ENCODE measurements around the gene CX3CL1. TPM values are rescaled to one million over a fixed set of nuclear protein-coding genes. Genes with fewer than 3 reads are reported as not detected.
A peak's percentile ranks its signal among the peaks of the same experiment; 100 is the strongest.

The CX3CL1 gene
- total and polyA plus RNA-seq, 7 experiments from 2014 or later, result not detected

DNA sequence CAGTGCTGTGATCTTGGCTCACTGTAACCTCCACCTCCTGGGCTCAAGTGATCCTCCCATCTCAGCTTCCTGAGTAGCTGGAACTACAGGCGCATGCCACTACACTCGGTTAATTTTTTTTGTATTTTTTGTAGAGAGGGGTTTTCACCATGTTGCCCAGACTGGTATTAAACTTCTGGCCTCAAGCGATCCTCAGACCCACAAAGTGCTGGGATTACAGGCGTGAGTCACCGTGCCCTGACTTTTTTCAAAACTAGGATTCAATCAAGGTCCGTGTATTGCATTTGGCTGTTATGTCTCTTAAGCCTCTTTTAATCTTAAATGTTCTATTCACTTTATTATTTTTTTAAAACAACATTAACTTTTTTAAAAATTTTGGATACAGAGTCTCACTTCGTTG, 18.0 kb upstream of the CX3CL1 start:
- Histone ChIP-seq H3K27ac (ENCODE audit: low read depth, low read length) (no peak overlapping the region), H3K4me3 (ENCODE audit: low read length) (no peak overlapping the region), H3K9me3 (ENCODE audit: control insufficient read depth in 2 of 3, low read length in 3 of 3) (no peaks in the 10 kb centered on the region), H3K27me3 (ENCODE audit: control insufficient read depth in 2 of 2, insufficient read depth in 2 of 2, low read length in 2 of 2) (no peaks in the 10 kb centered on the region), H3K36me3 (ENCODE audit: control insufficient read depth in 2 of 3, insufficient read depth in 3 of 3, low read length in 3 of 3) (no peaks in the 10 kb centered on the region), H3K4me1 (ENCODE audit: control insufficient read depth in 2 of 2, insufficient read depth in 2 of 2, low read length in 2 of 2) (no peaks in the 10 kb centered on the region)
- Mint-ChIP-seq H3K27me3 (peaks cover 0 to 20% (median 6%) of the 10 kb centered on the region in 5 donors), H3K4me3 (no peak overlapping the region), H3K36me3 (no peaks in the 10 kb centered on the region), H3K4me1 (peaks cover 0 to 9% (median 6%) of the 10 kb centered on the region in 7 donors), H3K9me3 (no peaks in the 10 kb centered on the region), H3K27ac (no peak overlapping the region)
- ATAC-seq, result no peak
- no peak for DNase-seq
- intact Hi-C loops (cut with micrococcal nuclease), result no loop called here
- CTCF ChIA-PET, result no interaction called here
- POLR2A ChIA-PET, result no interaction called here

DNA sequence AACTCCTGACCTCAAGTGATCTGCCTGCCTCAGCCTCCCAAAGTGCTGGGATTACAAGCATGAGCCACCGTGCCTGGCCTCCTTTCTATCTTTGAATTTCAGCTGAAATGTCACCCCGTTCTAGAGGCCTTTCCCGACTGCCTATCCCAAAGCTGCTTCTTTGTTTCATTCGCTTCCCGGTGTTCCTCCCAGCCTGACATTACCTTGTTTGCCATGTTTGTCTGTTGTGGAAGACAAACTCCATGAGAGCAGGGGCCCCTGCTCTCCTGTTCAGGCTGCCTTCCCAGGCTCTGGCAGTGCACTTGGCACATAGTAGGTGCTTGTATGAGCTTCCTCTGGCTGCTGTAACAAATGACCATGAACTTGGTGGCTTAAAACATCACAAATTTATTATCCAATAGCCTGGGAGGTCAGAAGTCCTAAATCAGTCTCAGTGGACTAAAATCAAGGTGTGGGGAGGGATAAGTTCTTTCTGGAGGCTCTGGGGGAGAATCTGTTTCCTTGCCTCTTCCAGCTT, 16.3 kb upstream of the CX3CL1 start:
- no peaks in the 10 kb centered on the region for H3K9me3 Mint-ChIP-seq
- H3K27ac Mint-ChIP-seq, result peak overlapping the region in 1 of 9 donors; percentile 34
- Histone ChIP-seq H3K27ac (ENCODE audit: low read depth, low read length) (no peak overlapping the region), H3K4me3 (ENCODE audit: low read length) (no peak overlapping the region), H3K36me3 (ENCODE audit: control insufficient read depth in 2 of 3, insufficient read depth in 3 of 3, low read length in 3 of 3) (no peaks in the 10 kb centered on the region), H3K27me3 (ENCODE audit: control insufficient read depth in 2 of 2, insufficient read depth in 2 of 2, low read length in 2 of 2) (no peaks in the 10 kb centered on the region), H3K9me3 (ENCODE audit: control insufficient read depth in 2 of 3, low read length in 3 of 3) (no peaks in the 10 kb centered on the region), H3K4me1 (ENCODE audit: control insufficient read depth in 2 of 2, insufficient read depth in 2 of 2, low read length in 2 of 2) (no peaks in the 10 kb centered on the region)
- ATAC-seq (no peak), DNase-seq (no peak)
- peaks cover 0 to 12% (median 0%) of the 10 kb centered on the region in 5 donors for H3K27me3 Mint-ChIP-seq
- CTCF ChIA-PET, result interaction anchor here (0.6 kb wide), 1 partner anchor 13 kb away, joined by 4 read pairs; no protein-coding TSS in a partner anchor
- no peaks in the 10 kb centered on the region for H3K4me1 Mint-ChIP-seq
- POLR2A ChIA-PET, result no interaction called here
- H3K4me3 Mint-ChIP-seq, result no peak overlapping the region
- no peaks in the 10 kb centered on the region for H3K36me3 Mint-ChIP-seq
- intact Hi-C loops (cut with micrococcal nuclease), result no loop called here

DNA sequence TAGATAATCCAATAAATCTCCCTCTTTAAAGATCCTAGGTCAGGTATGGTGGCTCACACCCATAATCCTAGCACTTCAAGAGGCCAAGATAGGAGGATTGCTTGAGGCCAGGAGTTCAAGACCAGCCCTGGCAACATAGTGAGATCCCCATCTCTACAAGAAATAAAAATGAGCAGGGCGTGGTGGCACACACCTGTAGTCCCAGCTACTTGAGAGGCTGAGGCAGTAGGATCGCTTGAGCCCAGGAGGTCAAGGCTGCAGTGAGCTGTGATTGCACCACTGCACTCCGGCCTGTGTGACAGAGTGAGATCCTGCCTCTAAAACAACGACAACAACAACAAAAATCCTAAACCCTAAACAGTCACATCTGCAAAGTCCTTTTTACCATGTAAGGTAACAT, 15.7 kb upstream of the CX3CL1 start:
- Histone ChIP-seq H3K9me3 (ENCODE audit: control insufficient read depth in 2 of 3, low read length in 3 of 3) (no peaks in the 10 kb centered on the region), H3K4me3 (ENCODE audit: low read length) (no peak overlapping the region), H3K27ac (ENCODE audit: low read depth, low read length) (no peak overlapping the region), H3K36me3 (ENCODE audit: control insufficient read depth in 2 of 3, insufficient read depth in 3 of 3, low read length in 3 of 3) (no peaks in the 10 kb centered on the region), H3K4me1 (ENCODE audit: control insufficient read depth in 2 of 2, insufficient read depth in 2 of 2, low read length in 2 of 2) (no peaks in the 10 kb centered on the region), H3K27me3 (ENCODE audit: control insufficient read depth in 2 of 2, insufficient read depth in 2 of 2, low read length in 2 of 2) (no peaks in the 10 kb centered on the region)
- ATAC-seq (no peak), DNase-seq (no peak)
- no peaks in the 10 kb centered on the region for H3K36me3 Mint-ChIP-seq
- POLR2A ChIA-PET, result no interaction called here
- no peaks in the 10 kb centered on the region for H3K9me3 Mint-ChIP-seq
- intact Hi-C loops (cut with micrococcal nuclease), result no loop called here
- peaks cover 0 to 12% (median 0%) of the 10 kb centered on the region in 5 donors for H3K27me3 Mint-ChIP-seq
- CTCF ChIA-PET, result no interaction called here
- H3K27ac Mint-ChIP-seq, result peak overlapping the region in 1 of 9 donors; percentile 34
- H3K4me1 Mint-ChIP-seq, result no peaks in the 10 kb centered on the region
- no peak overlapping the region for H3K4me3 Mint-ChIP-seq

- CTCF ChIA-PET, result no interaction called here
- H3K4me3 ChIP-seq (ENCODE audit: low read length), result no peak overlapping the region
- POLR2A ChIA-PET, result no interaction called here
- no peaks in the 10 kb centered on the region for H3K4me1 Mint-ChIP-seq
- DNase-seq, result no peak
- no peak overlapping the region for H3K27ac Mint-ChIP-seq
- no peaks in the 10 kb centered on the region for H3K36me3 Mint-ChIP-seq
- intact Hi-C loops (cut with micrococcal nuclease), result no loop called here
- no peaks in the 10 kb centered on the region for H3K9me3 ChIP-seq (ENCODE audit: control insufficient read depth in 2 of 3, low read length in 3 of 3)
- no peak overlapping the region for H3K27ac ChIP-seq (ENCODE audit: low read depth, low read length)
- no peak overlapping the region for H3K4me3 Mint-ChIP-seq
- no peaks in the 10 kb centered on the region for H3K9me3 Mint-ChIP-seq
- no peaks in the 10 kb centered on the region for H3K27me3 ChIP-seq (ENCODE audit: control insufficient read depth in 2 of 2, insufficient read depth in 2 of 2, low read length in 2 of 2)
- no peaks in the 10 kb centered on the region for H3K4me1 ChIP-seq (ENCODE audit: control insufficient read depth in 2 of 2, insufficient read depth in 2 of 2, low read length in 2 of 2)
- peaks cover 0 to 3% (median 0%) of the 10 kb centered on the region in 5 donors for H3K27me3 Mint-ChIP-seq
- ATAC-seq, result peak; percentile 57
- H3K36me3 ChIP-seq (ENCODE audit: control insufficient read depth in 2 of 3, insufficient read depth in 3 of 3, low read length in 3 of 3), result no peaks in the 10 kb centered on the region
These were observed 14.8 kb upstream of the CX3CL1 start for GRCh38 chr16:57357330-57358085.

DNA sequence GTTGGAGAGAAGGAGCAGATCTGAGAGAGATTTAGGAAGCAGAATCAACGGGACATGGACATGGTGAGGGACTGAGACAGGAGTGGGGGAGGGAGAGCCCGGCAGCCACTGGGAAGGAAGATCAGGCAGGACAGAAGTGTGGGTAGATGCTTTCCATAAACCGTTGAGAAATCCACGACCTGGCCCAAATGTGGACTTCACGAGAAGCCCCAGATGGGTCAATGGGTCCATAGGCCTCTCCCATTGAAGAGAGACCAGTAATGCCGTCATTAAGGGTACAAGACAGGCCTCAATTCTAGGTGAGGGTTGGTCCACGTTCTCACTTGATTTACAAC, 14.2 kb upstream of the CX3CL1 start:
- peaks cover 0 to 3% (median 0%) of the 10 kb centered on the region in 5 donors for H3K27me3 Mint-ChIP-seq
- no peaks in the 10 kb centered on the region for H3K9me3 Mint-ChIP-seq
- Histone ChIP-seq H3K9me3 (ENCODE audit: control insufficient read depth in 2 of 3, low read length in 3 of 3) (no peaks in the 10 kb centered on the region), H3K36me3 (ENCODE audit: control insufficient read depth in 2 of 3, insufficient read depth in 3 of 3, low read length in 3 of 3) (no peaks in the 10 kb centered on the region), H3K4me3 (ENCODE audit: low read length) (no peak overlapping the region), H3K27ac (ENCODE audit: low read depth, low read length) (no peak overlapping the region), H3K4me1 (ENCODE audit: control insufficient read depth in 2 of 2, insufficient read depth in 2 of 2, low read length in 2 of 2) (no peaks in the 10 kb centered on the region), H3K27me3 (ENCODE audit: control insufficient read depth in 2 of 2, insufficient read depth in 2 of 2, low read length in 2 of 2) (no peaks in the 10 kb centered on the region)
- ATAC-seq (no peak), DNase-seq (no peak)
- no peaks in the 10 kb centered on the region for H3K4me1 Mint-ChIP-seq
- intact Hi-C loops (cut with micrococcal nuclease), result no loop called here
- no peak overlapping the region for H3K4me3 Mint-ChIP-seq
- CTCF ChIA-PET, result no interaction called here
- POLR2A ChIA-PET, result no interaction called here
- no peaks in the 10 kb centered on the region for H3K36me3 Mint-ChIP-seq
- H3K27ac Mint-ChIP-seq, result no peak overlapping the region

DNA sequence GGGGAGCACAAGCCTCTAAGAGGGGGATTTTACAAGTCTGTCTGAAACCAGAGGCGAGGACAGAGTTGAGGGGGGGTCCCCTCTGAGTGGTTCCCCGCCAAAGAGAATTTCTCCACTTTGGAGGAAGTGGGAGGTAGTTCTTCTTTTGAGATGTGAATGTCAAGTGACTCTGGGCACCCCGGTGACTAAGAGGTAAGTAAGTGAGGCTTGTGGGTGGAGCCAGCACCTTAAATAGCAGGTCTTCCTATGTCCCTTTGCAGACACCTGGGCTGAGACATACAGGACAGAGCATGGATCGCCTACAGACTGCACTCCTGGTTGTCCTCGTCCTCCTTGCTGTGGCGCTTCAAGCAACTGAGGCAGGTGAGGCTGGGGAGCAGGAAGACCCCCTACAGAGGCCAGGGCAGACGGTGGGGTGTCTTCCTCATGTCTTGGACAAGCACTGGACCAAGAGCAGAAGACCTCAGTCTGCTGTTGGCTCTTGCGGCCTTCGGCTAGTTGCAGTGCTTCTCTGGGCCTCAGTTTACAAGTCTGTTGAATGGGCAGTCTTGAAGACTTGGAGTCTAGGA, 13.7 kb upstream of the CX3CL1 start, which contains the start of gene CCL22:
TSS of gene CCL22 (plus strand) at position 257 of the 569 bp plus-strand sequence. CDS start at position 291, 34 bp downstream.
- no peak within 1 kb of the TSS for H3K27ac Mint-ChIP-seq
- no peak for DNase-seq
- peaks cover 0 to 3% (median 0%) of the 10 kb centered on the region in 5 donors for H3K27me3 Mint-ChIP-seq

More for the DNA sequence above, 13.7 kb upstream of the CX3CL1 start, which contains the start of gene CCL22:
- H3K9me3 ChIP-seq (ENCODE audit: control insufficient read depth in 2 of 3, low read length in 3 of 3), result no peaks in the 10 kb centered on the region
- ChIA-PET POLR2A (no interaction called here), CTCF (no interaction called here)
- no peaks in the 10 kb centered on the region for H3K4me1 ChIP-seq (ENCODE audit: control insufficient read depth in 2 of 2, insufficient read depth in 2 of 2, low read length in 2 of 2)
- Mint-ChIP-seq H3K4me1 (no peaks in the 10 kb centered on the region), H3K9me3 (no peaks in the 10 kb centered on the region), H3K4me3 (no peak within 1 kb of the TSS), H3K36me3 (no peaks in the 10 kb centered on the region)
- no peaks in the 10 kb centered on the region for H3K36me3 ChIP-seq (ENCODE audit: control insufficient read depth in 2 of 3, insufficient read depth in 3 of 3, low read length in 3 of 3)
- intact Hi-C loops (cut with micrococcal nuclease), result no loop called here
- H3K27me3 ChIP-seq (ENCODE audit: control insufficient read depth in 2 of 2, insufficient read depth in 2 of 2, low read length in 2 of 2), result no peaks in the 10 kb centered on the region
- H3K4me3 ChIP-seq (ENCODE audit: low read length), result no peak within 1 kb of the TSS
- no peak within 1 kb of the TSS for H3K27ac ChIP-seq (ENCODE audit: low read depth, low read length)
- ATAC-seq, result peak; percentile 34
